WTC11 (cell line): Measurements from ENCODE around the gene RAB11B. TPM values are rescaled to one million over a fixed set of nuclear protein-coding genes. Genes with fewer than 3 reads are reported as not detected.
A peak's percentile ranks its signal among the peaks of the same experiment; 100 is the strongest.

ENCODE experiments used
- ATAC-seq: fragments of 200-7000 bp; cut with Tn5 transposase; 2 replicates; pipeline ENCODE4 v1.10.0; 2021; ENCODE audit warnings: mild to moderate bottlenecking, moderate library complexity
- CTCF ChIA-PET: fragments of 300-600 bp; sonication (Branson Sonifier 250); formaldehyde crosslinking; loops from one replicate; lab custom pipeline; 2021; ENCODE audit warnings: antibody characterized with exemption; lab: Charles Lee
- POLR2A ChIA-PET: fragments of 350-600 bp; sonication (Branson Sonifier 250); formaldehyde crosslinking; loops from one replicate; lab custom pipeline; 2021; ENCODE audit warnings: antibody characterized with exemption; lab: Charles Lee
- DNase-seq: peaks from one replicate; pipeline ENCODE4 v3.0.0; 2021; ENCODE audit warnings: low spot score
- H3K27ac Mint-ChIP-seq: 2 replicates; pipeline ENCODE4 v1.8.0; 2021; ENCODE audit warnings: mixed read lengths
- H3K27me3 Mint-ChIP-seq: 2 replicates; pipeline ENCODE4 v1.8.0; 2021; ENCODE audit warnings: low read depth, mild to moderate bottlenecking, moderate library complexity, mixed read lengths
- H3K36me3 Mint-ChIP-seq: 2 replicates; pipeline ENCODE4 v1.8.0; 2021; ENCODE audit warnings: mixed read lengths
- H3K4me1 Mint-ChIP-seq: 2 replicates; pipeline ENCODE4 v1.8.0; 2022; ENCODE audit warnings: mixed read lengths
- H3K4me3 Mint-ChIP-seq: 2 replicates; pipeline ENCODE4 v1.8.0; 2021; ENCODE audit warnings: mild to moderate bottlenecking, moderate library complexity, mixed read lengths
- H3K9me3 Mint-ChIP-seq: 2 replicates; pipeline ENCODE4 v1.8.0; 2021; ENCODE audit warnings: mixed read lengths
- NFE2L1 ChIP-seq: sonication (generic); formaldehyde crosslinking; IDR thresholded peaks from 2 replicates; pipeline ENCODE4 v1.8.1; 2023; ENCODE audit warnings: missing genetic modification reagents
- NR3C1 ChIP-seq: sonication (generic); formaldehyde crosslinking; conservative IDR thresholded peaks from 2 replicates; pipeline ENCODE4 v1.8.1; 2023; ENCODE audit warnings: low read depth, mild to moderate bottlenecking, missing genetic modification reagents
- RELA ChIP-seq: sonication (generic); formaldehyde crosslinking; IDR thresholded peaks from 2 replicates; pipeline ENCODE4 v1.8.1; 2022; ENCODE audit warnings: missing genetic modification reagents, mild to moderate bottlenecking, borderline replicate concordance
- SMAD4 ChIP-seq: sonication (generic); formaldehyde crosslinking; IDR thresholded peaks from 2 replicates; pipeline ENCODE4 v1.8.0; 2022; ENCODE audit warnings: mild to moderate bottlenecking, missing genetic modification reagents
- TCF7 ChIP-seq: sonication (generic); formaldehyde crosslinking; IDR thresholded peaks from 2 replicates; pipeline ENCODE4 v1.8.0; 2022; ENCODE audit warnings: mild to moderate bottlenecking, low read depth, missing genetic modification reagents, moderate library complexity
- TEAD4 ChIP-seq: sonication (generic); formaldehyde crosslinking; IDR thresholded peaks from 2 replicates; pipeline ENCODE4 v1.8.0; 2022; ENCODE audit warnings: mild to moderate bottlenecking, missing genetic modification reagents
- ZNF232 ChIP-seq: sonication (generic); formaldehyde crosslinking; IDR thresholded peaks from 2 replicates; pipeline ENCODE4 v1.8.0; 2022; ENCODE audit warnings: mild to moderate bottlenecking, missing genetic modification reagents
- total RNA-seq: library from RNA; stranded (reverse); gene quantifications from 3 replicates; pipeline ENCODE4 v1.2.3, GENCODE V29; 2021
- TF ChIP-seq, protein P1 (sequence below): sonication (generic); formaldehyde crosslinking; IDR thresholded peaks from 2 replicates; pipeline ENCODE4 v1.8.0; 2023; ENCODE audit warnings: mild to moderate bottlenecking, missing genetic modification reagents
- TF ChIP-seq, protein P2 (sequence below): sonication (generic); formaldehyde crosslinking; IDR thresholded peaks from 2 replicates; pipeline ENCODE4 v1.8.1; 2023; ENCODE audit warnings: mild to moderate bottlenecking, moderate library complexity, missing genetic modification reagents
- TF ChIP-seq, protein P3 (sequence below): sonication (generic); formaldehyde crosslinking; IDR thresholded peaks from 2 replicates; pipeline ENCODE4 v1.8.0; 2022; ENCODE audit warnings: mild to moderate bottlenecking, missing genetic modification reagents
- TF ChIP-seq, protein P4 (sequence below): sonication (generic); formaldehyde crosslinking; IDR thresholded peaks from 2 replicates; pipeline ENCODE4 v1.8.1; 2023; ENCODE audit warnings: mild to moderate bottlenecking, missing genetic modification reagents
- TF ChIP-seq, protein P5 (sequence below): sonication (generic); formaldehyde crosslinking; IDR thresholded peaks from 2 replicates; pipeline ENCODE4 v1.8.1; 2023; ENCODE audit warnings: mild to moderate bottlenecking, missing genetic modification reagents
- TF ChIP-seq, protein P6 (sequence below): fragments of 250-450 bp; sonication (Bioruptor Pico); conservative IDR thresholded peaks from 2 replicates; pipeline ENCODE4 v1.9.0; 2021; ENCODE audit warnings: mild to moderate bottlenecking
- TF ChIP-seq, protein P7 (sequence below): sonication (generic); formaldehyde crosslinking; IDR thresholded peaks from 2 replicates; pipeline ENCODE4 v1.8.1; 2023; ENCODE audit warnings: mild to moderate bottlenecking, missing genetic modification reagents, borderline replicate concordance

The RAB11B gene
- total RNA-seq, 1 experiment from 2014 or later: 108 TPM

DNA sequence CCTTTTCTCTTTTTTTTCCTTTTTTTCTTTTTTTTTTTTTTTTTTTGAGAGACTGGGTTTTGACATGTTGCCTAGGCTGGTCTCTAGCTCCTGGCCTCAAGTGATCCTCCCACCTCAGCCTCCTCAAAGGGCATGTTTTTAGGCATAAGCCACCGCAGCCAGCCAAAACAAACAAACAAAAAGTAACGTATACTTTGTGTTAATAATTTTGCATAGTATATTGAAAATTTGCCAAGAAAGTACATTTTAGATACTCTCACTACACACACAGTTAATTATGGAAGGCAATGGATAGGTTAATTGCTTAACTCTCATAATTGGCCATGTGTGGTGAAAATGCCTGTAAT lies 1.6 kb upstream of the RAB11B start (continued):
- no peak for TF ChIP-seq NFE2L1 (CRISPR knock-in tag)
- TF ChIP-seq TCF7 (CRISPR knock-in tag): no peak
- no peak for TF ChIP-seq RELA (CRISPR knock-in tag)
- TF ChIP-seq, protein P1, sequence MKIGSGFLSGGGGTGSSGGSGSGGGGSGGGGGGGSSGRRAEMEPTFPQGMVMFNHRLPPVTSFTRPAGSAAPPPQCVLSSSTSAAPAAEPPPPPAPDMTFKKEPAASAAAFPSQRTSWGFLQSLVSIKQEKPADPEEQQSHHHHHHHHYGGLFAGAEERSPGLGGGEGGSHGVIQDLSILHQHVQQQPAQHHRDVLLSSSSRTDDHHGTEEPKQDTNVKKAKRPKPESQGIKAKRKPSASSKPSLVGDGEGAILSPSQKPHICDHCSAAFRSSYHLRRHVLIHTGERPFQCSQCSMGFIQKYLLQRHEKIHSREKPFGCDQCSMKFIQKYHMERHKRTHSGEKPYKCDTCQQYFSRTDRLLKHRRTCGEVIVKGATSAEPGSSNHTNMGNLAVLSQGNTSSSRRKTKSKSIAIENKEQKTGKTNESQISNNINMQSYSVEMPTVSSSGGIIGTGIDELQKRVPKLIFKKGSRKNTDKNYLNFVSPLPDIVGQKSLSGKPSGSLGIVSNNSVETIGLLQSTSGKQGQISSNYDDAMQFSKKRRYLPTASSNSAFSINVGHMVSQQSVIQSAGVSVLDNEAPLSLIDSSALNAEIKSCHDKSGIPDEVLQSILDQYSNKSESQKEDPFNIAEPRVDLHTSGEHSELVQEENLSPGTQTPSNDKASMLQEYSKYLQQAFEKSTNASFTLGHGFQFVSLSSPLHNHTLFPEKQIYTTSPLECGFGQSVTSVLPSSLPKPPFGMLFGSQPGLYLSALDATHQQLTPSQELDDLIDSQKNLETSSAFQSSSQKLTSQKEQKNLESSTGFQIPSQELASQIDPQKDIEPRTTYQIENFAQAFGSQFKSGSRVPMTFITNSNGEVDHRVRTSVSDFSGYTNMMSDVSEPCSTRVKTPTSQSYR (CRISPR knock-in tag): no peak

DNA sequence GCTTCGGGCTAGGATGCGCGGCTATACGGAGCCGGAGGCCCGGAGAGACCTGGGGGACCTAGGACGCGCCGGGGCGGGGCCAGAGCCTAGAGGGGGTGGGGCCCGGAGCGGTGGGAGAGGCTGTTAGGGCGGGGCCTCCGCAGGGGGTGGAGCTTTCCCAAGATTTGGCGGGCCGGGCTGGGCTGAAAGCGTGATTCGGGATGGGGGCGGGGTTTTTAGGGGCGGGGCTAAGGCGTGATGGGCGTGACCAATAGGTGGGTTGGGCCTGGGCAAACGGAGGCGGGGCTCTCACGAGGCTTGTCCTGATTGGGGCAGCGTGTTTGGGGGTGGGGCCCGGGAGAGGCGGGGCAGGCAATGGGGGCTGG lies 439 bp downstream of the RAB11B start:
- POLR2A ChIA-PET: interaction anchor here (0.7 to 2.2 kb wide), 8 partner anchors 24 to 135 kb away, joined by 3 to 12 read pairs (median 4); partner anchors contain the start of genes ANGPTL4 and ZNF414
- peak; percentile 70 for ATAC-seq
- Mint-ChIP-seq H3K4me3 (peak overlapping the region; percentile 53), H3K9me3 (peaks cover 20% of the 10 kb centered on the region), H3K27ac (peak overlapping the region; percentile 86), H3K27me3 (no peaks in the 10 kb centered on the region), H3K36me3 (peaks cover 20% of the 10 kb centered on the region), H3K4me1 (peaks cover 11% of the 10 kb centered on the region)
- CTCF ChIA-PET: interaction anchor here (0.6 to 4.2 kb wide), 17 partner anchors 20 to 536 kb away, joined by 3 to 47 read pairs (median 5); partner anchors contain the start of genes MARCHF2, SNAPC2 and ZNF414
- peak; percentile 98 for DNase-seq
- TF ChIP-seq, protein P2, sequence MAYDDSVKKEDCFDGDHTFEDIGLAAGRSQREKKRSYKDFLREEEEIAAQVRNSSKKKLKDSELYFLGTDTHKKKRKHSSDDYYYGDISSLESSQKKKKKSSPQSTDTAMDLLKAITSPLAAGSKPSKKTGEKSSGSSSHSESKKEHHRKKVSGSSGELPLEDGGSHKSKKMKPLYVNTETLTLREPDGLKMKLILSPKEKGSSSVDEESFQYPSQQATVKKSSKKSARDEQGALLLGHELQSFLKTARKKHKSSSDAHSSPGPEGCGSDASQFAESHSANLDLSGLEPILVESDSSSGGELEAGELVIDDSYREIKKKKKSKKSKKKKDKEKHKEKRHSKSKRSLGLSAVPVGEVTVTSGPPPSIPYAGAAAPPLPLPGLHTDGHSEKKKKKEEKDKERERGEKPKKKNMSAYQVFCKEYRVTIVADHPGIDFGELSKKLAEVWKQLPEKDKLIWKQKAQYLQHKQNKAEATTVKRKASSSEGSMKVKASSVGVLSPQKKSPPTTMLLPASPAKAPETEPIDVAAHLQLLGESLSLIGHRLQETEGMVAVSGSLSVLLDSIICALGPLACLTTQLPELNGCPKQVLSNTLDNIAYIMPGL (CRISPR knock-in tag): 0 out of 2 replicates have a peak, but pooled peaks have one; percentile 53
- TF ChIP-seq ZNF232 (CRISPR knock-in tag): no peak

DNA sequence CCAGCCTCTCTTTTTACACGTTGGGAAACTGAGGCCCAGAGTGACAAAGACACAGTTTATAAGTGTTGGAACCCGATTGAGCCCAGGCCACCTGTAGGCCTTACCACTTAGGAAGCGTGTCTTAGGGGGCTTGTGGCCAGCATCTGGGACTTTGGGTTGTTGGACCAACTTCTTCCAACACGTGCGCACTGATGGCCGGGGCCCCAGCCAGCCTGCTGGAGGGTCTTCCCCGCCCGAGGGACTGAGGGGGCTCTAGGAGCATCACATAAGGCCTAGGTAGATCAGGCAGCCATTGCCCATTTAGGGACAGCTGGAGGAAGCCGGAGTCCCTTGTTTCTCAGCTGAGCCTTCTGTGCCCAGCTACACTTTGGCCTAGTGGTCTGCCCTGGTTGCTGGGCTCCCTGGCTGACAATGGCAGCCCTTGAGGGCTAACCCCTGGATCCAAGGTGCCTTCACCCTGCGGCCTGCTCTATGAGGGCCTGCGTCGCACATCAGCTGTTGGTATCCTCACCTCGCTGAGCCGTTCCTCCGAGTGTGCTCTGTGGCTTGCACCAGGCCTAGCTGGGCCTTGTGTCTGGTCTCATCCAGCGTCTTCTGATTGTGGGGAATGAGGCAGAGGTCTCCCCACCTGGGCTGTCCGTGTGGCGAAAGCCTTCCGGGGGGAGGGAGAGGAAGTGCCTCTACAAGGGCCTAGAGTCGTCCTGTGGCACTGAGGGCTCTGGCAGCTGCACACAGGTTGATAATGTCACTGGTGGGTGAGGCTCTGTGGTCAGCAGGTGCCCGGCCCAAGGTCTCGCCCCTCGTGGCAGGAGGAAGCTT lies 1.2 kb downstream of the RAB11B start:
- ATAC-seq: no peak
- TF ChIP-seq, protein P3, sequence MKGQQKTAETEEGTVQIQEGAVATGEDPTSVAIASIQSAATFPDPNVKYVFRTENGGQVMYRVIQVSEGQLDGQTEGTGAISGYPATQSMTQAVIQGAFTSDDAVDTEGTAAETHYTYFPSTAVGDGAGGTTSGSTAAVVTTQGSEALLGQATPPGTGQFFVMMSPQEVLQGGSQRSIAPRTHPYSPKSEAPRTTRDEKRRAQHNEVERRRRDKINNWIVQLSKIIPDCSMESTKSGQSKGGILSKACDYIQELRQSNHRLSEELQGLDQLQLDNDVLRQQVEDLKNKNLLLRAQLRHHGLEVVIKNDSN (CRISPR knock-in tag): no peak
- TF ChIP-seq, protein P4, sequence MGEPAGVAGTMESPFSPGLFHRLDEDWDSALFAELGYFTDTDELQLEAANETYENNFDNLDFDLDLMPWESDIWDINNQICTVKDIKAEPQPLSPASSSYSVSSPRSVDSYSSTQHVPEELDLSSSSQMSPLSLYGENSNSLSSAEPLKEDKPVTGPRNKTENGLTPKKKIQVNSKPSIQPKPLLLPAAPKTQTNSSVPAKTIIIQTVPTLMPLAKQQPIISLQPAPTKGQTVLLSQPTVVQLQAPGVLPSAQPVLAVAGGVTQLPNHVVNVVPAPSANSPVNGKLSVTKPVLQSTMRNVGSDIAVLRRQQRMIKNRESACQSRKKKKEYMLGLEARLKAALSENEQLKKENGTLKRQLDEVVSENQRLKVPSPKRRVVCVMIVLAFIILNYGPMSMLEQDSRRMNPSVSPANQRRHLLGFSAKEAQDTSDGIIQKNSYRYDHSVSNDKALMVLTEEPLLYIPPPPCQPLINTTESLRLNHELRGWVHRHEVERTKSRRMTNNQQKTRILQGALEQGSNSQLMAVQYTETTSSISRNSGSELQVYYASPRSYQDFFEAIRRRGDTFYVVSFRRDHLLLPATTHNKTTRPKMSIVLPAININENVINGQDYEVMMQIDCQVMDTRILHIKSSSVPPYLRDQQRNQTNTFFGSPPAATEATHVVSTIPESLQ (CRISPR knock-in tag): no peak
- TF ChIP-seq, protein P5, sequence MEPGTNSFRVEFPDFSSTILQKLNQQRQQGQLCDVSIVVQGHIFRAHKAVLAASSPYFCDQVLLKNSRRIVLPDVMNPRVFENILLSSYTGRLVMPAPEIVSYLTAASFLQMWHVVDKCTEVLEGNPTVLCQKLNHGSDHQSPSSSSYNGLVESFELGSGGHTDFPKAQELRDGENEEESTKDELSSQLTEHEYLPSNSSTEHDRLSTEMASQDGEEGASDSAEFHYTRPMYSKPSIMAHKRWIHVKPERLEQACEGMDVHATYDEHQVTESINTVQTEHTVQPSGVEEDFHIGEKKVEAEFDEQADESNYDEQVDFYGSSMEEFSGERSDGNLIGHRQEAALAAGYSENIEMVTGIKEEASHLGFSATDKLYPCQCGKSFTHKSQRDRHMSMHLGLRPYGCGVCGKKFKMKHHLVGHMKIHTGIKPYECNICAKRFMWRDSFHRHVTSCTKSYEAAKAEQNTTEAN (CRISPR knock-in tag): no peak
- TF ChIP-seq NR3C1 (CRISPR knock-in tag) (no peak), TEAD4 (CRISPR knock-in tag) (no peak), NFE2L1 (CRISPR knock-in tag) (no peak), SMAD4 (CRISPR knock-in tag) (no peak)
- TF ChIP-seq, protein P6, sequence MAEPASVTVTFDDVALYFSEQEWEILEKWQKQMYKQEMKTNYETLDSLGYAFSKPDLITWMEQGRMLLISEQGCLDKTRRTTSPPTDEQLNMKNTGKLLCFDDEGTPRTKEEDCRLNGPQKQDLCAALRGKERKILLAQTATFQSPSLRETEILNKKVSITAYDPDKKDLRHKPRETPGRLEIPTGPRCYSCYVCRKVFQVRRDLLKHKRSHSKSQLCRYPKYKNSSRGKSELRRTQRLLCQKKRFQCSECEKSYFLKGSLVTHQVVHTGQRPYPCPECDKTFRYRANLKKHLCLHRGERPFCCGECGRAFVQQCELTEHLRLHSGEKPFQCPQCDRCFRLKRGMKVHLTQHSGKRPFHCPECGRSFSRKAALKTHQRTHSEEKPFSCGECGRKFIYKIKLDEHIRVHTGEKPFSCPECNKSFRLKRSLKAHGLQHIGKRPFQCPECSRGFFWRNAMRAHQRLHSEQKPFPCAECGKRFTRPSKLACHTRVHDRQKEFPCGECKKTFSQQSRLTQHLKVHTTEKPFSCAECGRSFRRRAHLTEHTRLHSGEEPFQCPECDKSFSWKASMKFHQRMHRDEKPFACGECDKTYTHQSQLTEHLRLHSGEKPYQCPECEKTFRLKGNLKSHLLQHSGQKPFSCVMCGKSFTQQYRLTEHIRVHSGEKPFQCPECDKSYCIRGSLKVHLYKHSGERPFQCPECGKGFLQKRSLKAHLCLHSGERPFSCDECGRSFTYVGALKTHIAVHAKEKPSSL (CRISPR knock-in tag): no peak
- TF ChIP-seq, protein P7, sequence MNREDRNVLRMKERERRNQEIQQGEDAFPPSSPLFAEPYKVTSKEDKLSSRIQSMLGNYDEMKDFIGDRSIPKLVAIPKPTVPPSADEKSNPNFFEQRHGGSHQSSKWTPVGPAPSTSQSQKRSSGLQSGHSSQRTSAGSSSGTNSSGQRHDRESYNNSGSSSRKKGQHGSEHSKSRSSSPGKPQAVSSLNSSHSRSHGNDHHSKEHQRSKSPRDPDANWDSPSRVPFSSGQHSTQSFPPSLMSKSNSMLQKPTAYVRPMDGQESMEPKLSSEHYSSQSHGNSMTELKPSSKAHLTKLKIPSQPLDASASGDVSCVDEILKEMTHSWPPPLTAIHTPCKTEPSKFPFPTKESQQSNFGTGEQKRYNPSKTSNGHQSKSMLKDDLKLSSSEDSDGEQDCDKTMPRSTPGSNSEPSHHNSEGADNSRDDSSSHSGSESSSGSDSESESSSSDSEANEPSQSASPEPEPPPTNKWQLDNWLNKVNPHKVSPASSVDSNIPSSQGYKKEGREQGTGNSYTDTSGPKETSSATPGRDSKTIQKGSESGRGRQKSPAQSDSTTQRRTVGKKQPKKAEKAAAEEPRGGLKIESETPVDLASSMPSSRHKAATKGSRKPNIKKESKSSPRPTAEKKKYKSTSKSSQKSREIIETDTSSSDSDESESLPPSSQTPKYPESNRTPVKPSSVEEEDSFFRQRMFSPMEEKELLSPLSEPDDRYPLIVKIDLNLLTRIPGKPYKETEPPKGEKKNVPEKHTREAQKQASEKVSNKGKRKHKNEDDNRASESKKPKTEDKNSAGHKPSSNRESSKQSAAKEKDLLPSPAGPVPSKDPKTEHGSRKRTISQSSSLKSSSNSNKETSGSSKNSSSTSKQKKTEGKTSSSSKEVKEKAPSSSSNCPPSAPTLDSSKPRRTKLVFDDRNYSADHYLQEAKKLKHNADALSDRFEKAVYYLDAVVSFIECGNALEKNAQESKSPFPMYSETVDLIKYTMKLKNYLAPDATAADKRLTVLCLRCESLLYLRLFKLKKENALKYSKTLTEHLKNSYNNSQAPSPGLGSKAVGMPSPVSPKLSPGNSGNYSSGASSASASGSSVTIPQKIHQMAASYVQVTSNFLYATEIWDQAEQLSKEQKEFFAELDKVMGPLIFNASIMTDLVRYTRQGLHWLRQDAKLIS (CRISPR knock-in tag): no peak

More for the DNA sequence above, 1.2 kb downstream of the RAB11B start:
- no peak for DNase-seq
- Mint-ChIP-seq H3K4me3 (peak overlapping the region; percentile 53), H3K4me1 (peaks cover 9% of the 10 kb centered on the region), H3K36me3 (peaks cover 14% of the 10 kb centered on the region), H3K9me3 (peaks cover 12% of the 10 kb centered on the region), H3K27ac (peak overlapping the region; percentile 86), H3K27me3 (no peaks in the 10 kb centered on the region)
- ChIA-PET POLR2A (interaction anchor here (1.0 to 2.2 kb wide), 5 partner anchors 25 to 134 kb away, joined by 3 to 12 read pairs (median 5); partner anchors contain the start of gene ZNF414), CTCF (interaction anchor here (1.0 to 4.2 kb wide), 9 partner anchors 22 to 471 kb away, joined by 3 to 47 read pairs (median 7); partner anchors contain the start of genes MARCHF2, SNAPC2 and ZNF414)
